ENCODE results near the gene TMEM101.
"Not testable (repeated sequence)": the region's sequence is repeated elsewhere in the genome, so short reads cannot be mapped to it uniquely, and the experiment has no call there.

The TMEM101 gene

DNA sequence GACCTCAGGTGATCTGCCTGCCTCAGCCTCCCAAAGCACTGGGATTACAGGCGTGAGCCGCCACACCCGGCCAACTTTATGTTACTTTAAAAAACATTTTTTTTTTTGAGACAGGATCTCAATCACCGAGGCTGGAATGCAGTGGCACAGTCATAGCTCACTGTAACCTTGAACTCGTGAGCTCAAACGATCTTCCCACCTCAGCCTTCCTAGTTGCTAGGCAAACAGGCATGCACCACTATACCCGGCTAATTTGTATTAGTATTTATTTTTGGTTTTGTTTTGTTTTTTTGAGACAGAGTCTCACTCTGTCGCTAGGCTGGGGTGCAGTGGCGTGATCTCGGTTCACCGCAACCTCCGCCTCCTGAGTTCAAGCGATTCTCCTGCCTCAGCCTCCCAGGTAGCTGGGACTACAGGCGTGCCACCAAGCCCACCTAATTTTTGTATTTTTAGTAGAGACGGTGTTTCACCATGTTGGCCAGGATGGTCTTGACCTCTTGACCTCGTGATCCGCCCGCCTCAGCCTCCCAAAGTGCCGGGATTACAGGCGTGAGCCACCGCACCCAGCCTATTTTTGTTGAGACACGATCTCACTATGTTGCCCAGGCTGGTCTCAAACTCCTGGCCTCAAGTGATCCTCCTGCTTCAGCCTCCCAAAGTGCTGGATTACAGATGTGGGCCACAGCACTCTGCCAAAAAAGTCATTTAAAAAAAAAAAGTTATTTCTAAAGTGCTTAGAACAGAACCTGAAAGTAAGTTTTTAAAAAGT is 42.1 kb downstream of the TMEM101 start:
- DNase-seq: not testable (repeated sequence)

DNA sequence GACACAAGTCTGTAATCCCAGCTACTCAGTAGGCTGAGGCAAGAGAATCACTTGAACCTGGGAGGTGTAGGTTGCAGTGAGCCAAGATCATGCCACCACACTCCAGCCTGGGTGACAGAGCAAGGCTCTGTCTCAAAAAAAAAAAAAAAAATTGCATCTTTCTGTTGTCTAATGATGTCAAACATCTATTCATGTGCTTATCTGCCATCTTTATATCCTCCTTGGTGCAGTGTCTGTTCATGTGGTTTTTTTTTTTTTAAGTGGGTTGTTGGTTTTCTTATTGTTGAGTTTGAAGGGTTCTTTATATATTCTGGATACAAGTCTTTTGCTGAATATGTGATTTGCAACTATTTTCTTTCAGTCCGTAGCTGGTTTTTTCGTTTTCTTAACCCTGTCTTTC is 43.3 kb downstream of the TMEM101 start:
- not testable (repeated sequence) for DNase-seq

DNA sequence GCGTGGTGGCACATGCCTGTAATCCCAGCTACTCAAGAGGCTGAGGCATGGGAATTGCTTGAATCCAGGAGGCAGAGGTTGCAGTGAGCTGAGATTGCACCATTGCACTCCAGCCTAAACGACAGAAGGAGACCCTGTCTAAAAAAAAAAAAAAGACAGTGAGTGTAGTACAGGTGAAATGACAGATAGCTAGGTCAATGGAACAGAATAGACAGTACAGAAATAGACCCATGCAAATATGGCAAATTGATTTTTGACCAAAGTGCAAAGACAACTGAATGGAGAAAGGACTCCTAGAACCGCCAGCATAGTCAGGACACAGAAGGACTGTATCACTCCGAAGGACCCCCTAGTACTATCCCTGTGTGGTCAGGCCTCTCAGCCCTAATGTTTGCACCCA is 44.4 kb downstream of the TMEM101 start:
- DNase-seq: no peak

DNA sequence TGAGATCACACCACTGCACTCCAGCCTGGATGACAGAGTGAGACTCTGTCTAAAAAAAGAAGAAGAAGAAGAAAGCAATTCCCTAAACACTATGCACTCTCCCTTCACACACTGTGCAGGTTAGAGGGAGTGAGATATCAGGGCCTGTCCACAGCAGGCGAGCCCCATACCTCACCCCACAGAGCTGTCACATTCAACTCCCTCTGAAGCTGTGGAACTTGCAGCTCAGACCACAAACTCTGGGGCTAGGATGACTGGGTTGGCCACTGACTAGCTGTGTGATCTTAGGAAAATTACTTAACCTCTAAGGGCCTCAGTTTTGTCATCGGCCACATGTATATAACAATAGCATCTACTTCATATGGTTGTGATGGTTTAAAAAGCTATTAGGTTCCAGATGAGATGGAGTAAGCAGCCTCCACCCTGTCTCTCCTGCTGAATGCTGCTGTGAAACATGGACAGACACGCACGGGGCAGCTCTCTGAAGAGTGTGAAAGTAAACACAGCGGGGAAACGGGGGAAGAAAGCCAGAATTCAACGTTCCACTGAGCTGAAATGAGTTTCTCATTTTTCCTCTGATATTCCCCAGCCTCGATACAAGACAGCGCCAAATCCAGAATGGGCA is 47.4 kb downstream of the TMEM101 start:
- no peak for DNase-seq

DNA sequence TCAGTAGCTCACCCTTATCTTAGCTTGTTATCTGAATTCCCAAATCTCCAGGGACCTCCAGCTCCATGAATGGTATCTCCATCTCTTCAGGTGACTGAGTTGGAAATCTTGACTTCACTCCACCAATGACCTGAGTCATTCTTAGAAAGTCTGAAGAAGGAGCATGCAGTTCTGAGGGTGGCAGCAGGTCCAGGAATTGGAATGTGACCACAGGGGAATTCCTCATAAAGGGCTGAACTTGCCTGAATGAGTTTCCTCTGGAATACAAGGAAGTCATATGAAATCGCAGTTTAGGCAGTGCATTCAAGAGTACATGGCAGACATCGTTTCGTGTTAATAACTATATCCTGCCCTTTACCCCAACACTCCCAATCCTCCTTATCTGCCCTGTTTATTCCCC is 48.5 kb downstream of the TMEM101 start:
- DNase-seq: no peak

DNA sequence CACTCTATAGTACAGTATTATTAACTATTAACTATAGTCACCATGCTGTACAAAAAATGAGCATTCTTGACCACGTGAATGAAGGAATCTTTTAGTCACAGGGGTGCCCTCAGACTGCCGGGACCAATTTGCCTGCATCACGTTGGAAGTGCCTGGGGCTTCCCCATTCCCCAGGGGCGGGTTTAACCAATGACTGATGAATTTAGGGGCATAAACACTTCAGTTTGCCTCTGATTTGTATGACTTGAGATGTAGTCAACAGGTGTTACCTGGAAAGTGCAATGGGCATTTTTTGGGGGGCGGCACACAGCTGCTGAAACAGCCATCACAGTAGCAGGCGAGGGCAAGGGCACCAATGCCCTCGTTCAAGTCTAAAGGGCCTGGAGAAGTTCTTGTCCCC is 52.3 kb downstream of the TMEM101 start:
- no peak for DNase-seq

DNA sequence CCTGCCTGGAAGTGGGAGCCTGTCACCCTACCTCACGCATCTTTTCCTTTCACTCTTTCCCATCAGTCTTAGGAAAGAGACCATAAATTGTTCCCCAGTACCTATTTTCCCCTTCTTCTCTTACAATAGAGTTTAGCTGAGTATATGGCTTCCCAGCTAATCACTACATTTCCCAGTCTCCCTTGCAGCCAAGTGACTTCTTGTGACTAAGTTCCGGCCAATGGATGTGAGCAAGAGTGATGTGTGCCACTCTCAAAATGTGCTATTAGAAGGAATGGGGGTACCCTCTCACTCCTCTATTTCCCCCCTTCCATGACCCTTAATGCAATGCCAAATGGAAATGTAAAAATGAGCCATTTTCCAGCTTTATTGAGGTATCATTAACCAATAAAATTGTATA is 52.8 kb downstream of the TMEM101 start:
- DNase-seq: no peak

DNA sequence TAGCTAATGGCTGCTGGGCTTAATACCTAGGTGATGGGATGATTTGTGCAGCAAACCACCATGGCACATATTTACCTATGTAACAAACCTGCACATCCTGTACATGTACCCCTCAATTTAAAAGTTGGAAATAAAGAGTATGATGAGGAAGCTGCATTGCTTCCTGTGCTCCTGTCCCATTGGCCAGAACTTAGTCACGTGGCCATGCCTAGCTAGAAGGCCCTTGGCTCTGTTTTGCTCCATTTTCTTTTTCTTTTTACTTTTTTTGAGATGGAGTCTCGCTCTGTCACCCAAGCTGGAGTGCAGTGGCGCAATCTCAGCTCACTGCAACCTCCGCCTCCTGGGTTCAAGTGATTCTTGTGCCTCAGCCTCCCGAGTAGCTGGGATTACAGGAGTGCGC is 53.5 kb downstream of the TMEM101 start:
- not testable (repeated sequence) for DNase-seq
